Measurements from ENCODE around the gene SDK1. TPM values are rescaled to one million over a fixed set of nuclear protein-coding genes. Genes with fewer than 3 reads are reported as not detected.
"Not testable (repeated sequence)": the region's sequence is repeated elsewhere in the genome, so short reads cannot be mapped to it uniquely, and the experiment has no call there.

SDK1 gene
- total and polyA plus RNA-seq, 4 donors = 0.12 to 0.47 (median 0.36) TPM

- Histone ChIP-seq H3K4me1 (ENCODE audit: control insufficient read depth in 4 of 4, insufficient read depth in 4 of 4, low read length in 3 of 4) (no peaks in the 10 kb centered on the region), H3K4me3 (ENCODE audit: low read depth in 1 of 3, low read length in 3 of 3) (no peak overlapping the region), H3K27ac (ENCODE audit: low read depth in 1 of 2, low read length in 2 of 2) (no peak overlapping the region), H3K9me3 (ENCODE audit: control insufficient read depth in 4 of 4, low read length in 3 of 4) (no peaks in the 10 kb centered on the region), H3K36me3 (ENCODE audit: control insufficient read depth in 4 of 4, insufficient read depth in 3 of 4, low read depth in 1 of 4, low read length in 3 of 4) (no peaks in the 10 kb centered on the region), H3K27me3 (ENCODE audit: control insufficient read depth in 4 of 4, insufficient read depth in 4 of 4, low read length in 3 of 4) (no peaks in the 10 kb centered on the region), H3K9ac (ENCODE audit: low read depth in 1 of 2, low read length in 2 of 2) (no peak overlapping the region)
- no peak for TF ChIP-seq RXRA (IDR thresholded peaks at IDR 0.05)
- no peak for TF ChIP-seq SP1 (IDR thresholded peaks at IDR 0.05)
- TF ChIP-seq EGR1 (IDR thresholded peaks at IDR 0.05; ENCODE audit: low read depth in 2 of 2) = no peak
- TF ChIP-seq FOXA1 (IDR thresholded peaks at IDR 0.05) = no peak
- TF ChIP-seq ATF3 (IDR thresholded peaks at IDR 0.05) = no peak
- no peak for TF ChIP-seq HNF4A (conservative IDR thresholded peaks at IDR 0.05)
- TF ChIP-seq NR2F2 (IDR thresholded peaks at IDR 0.05) = no peak
- TF ChIP-seq ZBTB33 (IDR thresholded peaks at IDR 0.05) = no peak
- no peak for TF ChIP-seq REST (IDR thresholded peaks at IDR 0.05)
- TF ChIP-seq RAD21 (IDR thresholded peaks at IDR 0.05) = no peak
- no peak for TF ChIP-seq HNF4G (IDR thresholded peaks at IDR 0.05)
- no peak for TF ChIP-seq FOXA2 (IDR thresholded peaks at IDR 0.05)
- WGBS = 82% methylated on average over 11 of the region's 11 CpGs
- no peak for DNase-seq (ENCODE audit: low spot score)
Measured at GRCh38 chr7:4261601-4261960, 960.5 kb downstream of the SDK1 start.

DNA sequence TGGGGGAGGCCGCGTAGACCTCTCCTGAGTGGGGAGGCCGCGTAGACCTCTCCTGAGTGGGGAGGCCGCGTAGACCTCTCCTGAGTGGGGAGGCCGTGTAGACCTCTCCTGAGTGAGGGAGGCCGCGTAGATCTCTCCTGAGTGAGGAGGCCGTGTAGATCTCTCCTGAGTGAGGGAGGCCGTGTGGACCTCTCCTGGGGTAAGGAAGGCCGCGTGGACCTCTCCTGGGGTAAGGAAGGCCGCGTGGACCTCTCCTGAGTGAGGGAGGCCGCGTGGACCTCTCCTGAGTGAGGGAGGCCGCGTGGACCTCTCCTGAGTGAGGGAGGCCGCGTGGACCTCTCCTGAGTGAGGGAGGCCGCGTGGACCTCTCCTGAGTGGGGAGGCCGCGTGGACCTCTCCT is 963.2 kb downstream of the SDK1 start:
- H3K9me3 ChIP-seq (ENCODE audit: control insufficient read depth in 4 of 4, low read length in 3 of 4); H3K27me3 ChIP-seq (ENCODE audit: control insufficient read depth in 4 of 4, insufficient read depth in 4 of 4, low read length in 3 of 4); H3K9ac ChIP-seq (ENCODE audit: low read depth in 1 of 2, low read length in 2 of 2); H3K4me3 ChIP-seq (ENCODE audit: low read depth in 1 of 3, low read length in 3 of 3); H3K36me3 ChIP-seq (ENCODE audit: control insufficient read depth in 4 of 4, insufficient read depth in 3 of 4, low read depth in 1 of 4, low read length in 3 of 4); H3K27ac ChIP-seq (ENCODE audit: low read depth in 1 of 2, low read length in 2 of 2); DNase-seq (ENCODE audit: low spot score); H3K4me1 ChIP-seq (ENCODE audit: control insufficient read depth in 4 of 4, insufficient read depth in 4 of 4, low read length in 3 of 4): not testable (repeated sequence)
- 97% methylated on average over 25 of the region's 25 CpGs for WGBS

DNA sequence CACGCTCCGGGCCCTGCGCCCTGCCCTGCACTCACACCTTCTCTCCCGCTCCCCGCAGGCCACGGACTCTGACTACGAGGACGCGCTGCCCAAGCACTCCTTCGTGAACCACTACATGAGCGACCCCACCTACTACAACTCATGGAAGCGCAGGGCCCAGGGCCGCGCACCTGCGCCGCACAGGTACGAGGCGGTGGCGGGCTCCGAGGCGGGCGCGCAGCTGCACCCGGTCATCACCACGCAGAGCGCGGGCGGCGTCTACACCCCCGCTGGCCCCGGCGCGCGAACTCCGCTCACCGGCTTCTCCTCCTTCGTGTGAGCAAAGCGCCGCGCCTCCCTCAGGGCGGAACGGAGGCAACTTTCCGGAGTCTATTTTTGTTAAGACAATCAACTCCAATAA is 964.0 kb downstream of the SDK1 start:
- no peak overlapping the region for H3K9ac ChIP-seq (ENCODE audit: low read depth in 1 of 2, low read length in 2 of 2)
- H3K4me1 ChIP-seq (ENCODE audit: control insufficient read depth in 4 of 4, insufficient read depth in 4 of 4, low read length in 3 of 4) = no peaks in the 10 kb centered on the region
- H3K36me3 ChIP-seq (ENCODE audit: control insufficient read depth in 4 of 4, insufficient read depth in 3 of 4, low read depth in 1 of 4, low read length in 3 of 4) = no peaks in the 10 kb centered on the region
- no peak overlapping the region for H3K4me3 ChIP-seq (ENCODE audit: low read depth in 1 of 3, low read length in 3 of 3)
- H3K9me3 ChIP-seq (ENCODE audit: control insufficient read depth in 4 of 4, low read length in 3 of 4) = peaks cover 0 to 2% (median 0%) of the 10 kb centered on the region in 4 donors
- 27% methylated on average over 43 of the region's 43 CpGs for WGBS
- no peaks in the 10 kb centered on the region for H3K27me3 ChIP-seq (ENCODE audit: control insufficient read depth in 4 of 4, insufficient read depth in 4 of 4, low read length in 3 of 4)
- H3K27ac ChIP-seq (ENCODE audit: low read depth in 1 of 2, low read length in 2 of 2) = no peak overlapping the region
- DNase-seq (ENCODE audit: low spot score) = no peak
- TF ChIP-seq GABPA (IDR thresholded peaks at IDR 0.05 in 1 of 2, conservative IDR thresholded peaks at IDR 0.05 in 1 of 2) = no peak
- TF ChIP-seq EGR1 (IDR thresholded peaks at IDR 0.05; ENCODE audit: low read depth in 2 of 2) = no peak
- TF ChIP-seq REST (IDR thresholded peaks at IDR 0.05) = no peak
- no peak for TF ChIP-seq SP1 (IDR thresholded peaks at IDR 0.05)
- TF ChIP-seq FOXA1 (IDR thresholded peaks at IDR 0.05) = no peak
- TF ChIP-seq ATF3 (IDR thresholded peaks at IDR 0.05) = no peak
- TF ChIP-seq RAD21 (IDR thresholded peaks at IDR 0.05) = no peak
- TF ChIP-seq, protein P1, sequence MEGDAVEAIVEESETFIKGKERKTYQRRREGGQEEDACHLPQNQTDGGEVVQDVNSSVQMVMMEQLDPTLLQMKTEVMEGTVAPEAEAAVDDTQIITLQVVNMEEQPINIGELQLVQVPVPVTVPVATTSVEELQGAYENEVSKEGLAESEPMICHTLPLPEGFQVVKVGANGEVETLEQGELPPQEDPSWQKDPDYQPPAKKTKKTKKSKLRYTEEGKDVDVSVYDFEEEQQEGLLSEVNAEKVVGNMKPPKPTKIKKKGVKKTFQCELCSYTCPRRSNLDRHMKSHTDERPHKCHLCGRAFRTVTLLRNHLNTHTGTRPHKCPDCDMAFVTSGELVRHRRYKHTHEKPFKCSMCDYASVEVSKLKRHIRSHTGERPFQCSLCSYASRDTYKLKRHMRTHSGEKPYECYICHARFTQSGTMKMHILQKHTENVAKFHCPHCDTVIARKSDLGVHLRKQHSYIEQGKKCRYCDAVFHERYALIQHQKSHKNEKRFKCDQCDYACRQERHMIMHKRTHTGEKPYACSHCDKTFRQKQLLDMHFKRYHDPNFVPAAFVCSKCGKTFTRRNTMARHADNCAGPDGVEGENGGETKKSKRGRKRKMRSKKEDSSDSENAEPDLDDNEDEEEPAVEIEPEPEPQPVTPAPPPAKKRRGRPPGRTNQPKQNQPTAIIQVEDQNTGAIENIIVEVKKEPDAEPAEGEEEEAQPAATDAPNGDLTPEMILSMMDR (IDR thresholded peaks at IDR 0.05; ENCODE audit: low read depth, low read length, missing input control) = no peak
- no peak for TF ChIP-seq FOXA2 (IDR thresholded peaks at IDR 0.05)
- TF ChIP-seq, protein P2, sequence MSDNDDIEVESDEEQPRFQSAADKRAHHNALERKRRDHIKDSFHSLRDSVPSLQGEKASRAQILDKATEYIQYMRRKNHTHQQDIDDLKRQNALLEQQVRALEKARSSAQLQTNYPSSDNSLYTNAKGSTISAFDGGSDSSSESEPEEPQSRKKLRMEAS (IDR thresholded peaks at IDR 0.05) = no peak
- TF ChIP-seq YY1 (IDR thresholded peaks at IDR 0.05) = no peak
- no peak for TF ChIP-seq NR2F2 (IDR thresholded peaks at IDR 0.05)

Measured in liver (tissue), 9 donors.